Globus pallidus (tissue), 1 donor: Measurements from ENCODE around the gene ETFA.
"Not testable (repeated sequence)": the region's sequence is repeated elsewhere in the genome, so short reads cannot be mapped to it uniquely, and the experiment has no call there.

Experiments
- DNase-seq: peaks from one replicate; pipeline ENCODE4 v3.0.0-alpha.2; 2015; ENCODE audit warnings: low spot score

ETFA gene

DNA sequence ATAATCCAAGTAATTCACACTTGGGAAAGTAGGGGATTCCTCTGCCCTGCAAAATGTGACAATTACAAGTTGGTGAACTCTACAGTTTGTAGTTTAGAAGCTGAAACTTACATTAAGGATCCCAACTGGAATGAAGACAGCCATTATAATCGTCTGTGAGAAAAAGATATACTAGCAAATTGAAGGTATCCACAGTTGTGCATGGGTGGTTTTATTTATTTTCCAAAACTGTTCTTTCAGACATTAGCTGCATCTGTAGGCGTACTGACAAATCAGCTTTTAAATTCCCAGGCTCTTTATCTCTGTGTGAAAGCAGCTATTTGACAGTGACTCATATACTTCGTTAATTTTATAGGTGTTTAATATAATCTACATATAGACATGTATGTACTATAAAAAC is 12.8 kb upstream of the ETFA start:
- no peak for DNase-seq

DNA sequence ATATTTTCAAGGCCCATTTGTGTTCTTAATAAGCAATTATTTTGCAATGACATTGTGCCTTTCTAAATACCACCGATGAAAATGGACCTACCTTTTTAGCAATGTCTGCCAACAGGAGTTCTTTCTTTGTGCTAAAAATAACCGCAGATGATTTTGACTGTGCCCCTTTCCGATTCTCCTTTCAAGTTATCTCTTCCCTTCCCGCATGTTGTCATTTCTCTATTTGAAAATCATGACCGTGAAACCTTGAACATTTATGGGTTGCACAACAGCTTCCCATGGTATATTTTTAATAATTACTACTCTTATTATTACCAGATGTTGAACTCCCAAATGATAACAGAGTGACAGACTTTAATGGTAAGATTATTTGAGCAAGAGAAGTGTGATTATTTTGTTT is 10.3 kb upstream of the ETFA start:
- DNase-seq: no peak

DNA sequence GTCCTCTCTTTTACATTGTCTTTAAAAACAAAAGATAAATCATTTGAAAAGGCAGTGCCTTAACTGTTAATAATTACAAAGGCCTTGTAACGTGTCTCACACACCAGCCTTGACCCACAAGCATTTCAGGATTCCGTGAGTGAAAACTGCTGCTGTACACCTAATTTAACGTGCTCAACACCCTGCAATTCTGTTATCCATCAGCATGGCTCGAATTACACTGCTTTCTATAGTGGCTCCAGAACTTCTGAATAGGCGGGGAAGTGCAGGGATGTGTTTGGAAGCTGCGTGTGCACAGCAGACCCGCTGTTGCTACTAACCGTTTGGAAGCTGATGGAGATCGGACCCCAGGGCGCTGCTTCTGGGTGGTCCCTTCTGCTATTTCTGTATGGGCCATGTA is 9.9 kb upstream of the ETFA start:
- DNase-seq: no peak

DNA sequence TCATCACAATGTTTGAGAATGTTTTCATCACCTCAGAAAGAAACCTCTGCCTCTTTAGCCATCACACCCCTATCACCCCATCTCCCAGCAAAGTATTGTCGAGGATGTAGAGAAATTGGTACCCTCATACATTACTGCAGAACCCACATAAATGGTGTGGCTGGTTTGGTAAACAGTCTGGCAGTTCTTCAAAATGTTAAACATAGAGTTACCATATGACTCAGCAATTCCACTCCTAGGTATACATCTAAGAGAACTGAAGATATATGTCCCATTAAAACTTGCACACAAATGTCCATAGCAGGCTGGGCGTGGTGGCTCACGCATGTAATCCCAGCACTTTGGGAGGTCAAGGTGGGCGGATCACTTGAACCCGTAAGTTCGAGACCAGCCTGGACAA is 8.7 kb upstream of the ETFA start:
- no peak for DNase-seq

DNA sequence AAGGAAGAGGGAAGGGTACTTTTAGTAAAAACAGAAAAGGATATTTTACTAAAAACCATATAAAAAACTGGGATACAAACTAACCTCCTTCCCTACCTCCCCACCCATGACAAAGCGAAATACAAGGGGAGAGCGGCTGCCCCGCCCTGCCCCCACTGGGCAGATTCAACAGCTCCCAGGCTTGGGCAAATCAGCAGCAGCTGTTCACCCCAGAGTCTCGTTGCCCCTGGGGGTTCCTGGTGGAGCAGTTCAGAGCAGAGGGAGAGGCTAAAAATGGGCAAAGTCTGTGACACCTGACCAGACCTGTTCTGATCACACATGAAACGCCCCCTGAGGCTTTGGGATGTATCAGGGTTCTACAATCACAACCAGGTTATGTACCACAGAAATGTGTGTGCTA is 2.5 kb upstream of the ETFA start:
- DNase-seq: no peak

DNA sequence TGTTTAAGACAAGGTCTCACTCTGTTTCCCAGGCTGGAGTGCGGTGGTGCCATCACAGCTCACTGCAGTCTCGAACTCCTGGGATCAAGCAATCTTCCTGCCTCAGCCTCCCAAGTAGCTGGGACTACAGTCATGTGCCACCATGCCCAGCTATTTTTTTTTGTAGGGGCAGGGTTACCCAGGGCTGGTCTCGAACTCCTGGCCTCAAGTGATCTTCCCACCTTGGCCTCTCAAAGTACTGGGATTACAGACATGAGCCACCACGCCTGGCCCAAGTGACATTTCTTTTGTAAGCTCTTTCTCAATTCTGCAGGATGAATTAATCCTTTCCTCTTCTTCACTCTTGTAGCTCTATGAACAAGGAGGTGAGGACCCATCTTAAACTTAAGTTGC is 1.9 kb upstream of the ETFA start:
- not testable (repeated sequence) for DNase-seq

DNA sequence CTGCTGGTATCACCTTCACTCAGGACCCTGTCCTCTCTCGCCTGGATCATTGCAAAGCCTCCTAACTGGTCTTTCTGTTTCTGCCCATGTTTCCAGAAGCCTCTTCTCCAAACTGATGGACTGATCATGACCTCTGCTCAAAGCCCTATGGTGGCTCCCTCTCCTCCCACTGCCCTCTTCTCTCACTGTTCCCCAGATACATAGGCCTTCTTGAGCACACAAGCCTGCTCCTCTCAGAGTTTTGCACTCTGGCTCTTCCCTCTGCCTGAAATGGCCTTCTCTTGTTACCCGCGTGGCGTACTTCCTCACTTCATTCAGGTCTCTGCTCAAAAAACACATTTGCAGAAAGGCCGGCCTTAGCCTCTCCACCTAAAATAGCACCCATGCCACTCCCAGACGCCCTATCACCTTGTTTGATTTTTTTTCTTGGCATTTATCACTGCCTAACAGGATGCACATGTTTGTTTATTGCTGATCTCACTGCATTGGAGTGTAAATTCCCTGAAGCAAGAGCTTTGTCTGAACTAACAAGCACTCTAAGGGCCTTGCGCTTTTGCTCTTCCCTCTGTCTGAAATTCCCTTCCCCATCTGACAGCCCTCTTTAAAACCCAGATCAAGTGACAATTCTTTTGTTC is 1.4 kb upstream of the ETFA start:
- no peak for DNase-seq

DNA sequence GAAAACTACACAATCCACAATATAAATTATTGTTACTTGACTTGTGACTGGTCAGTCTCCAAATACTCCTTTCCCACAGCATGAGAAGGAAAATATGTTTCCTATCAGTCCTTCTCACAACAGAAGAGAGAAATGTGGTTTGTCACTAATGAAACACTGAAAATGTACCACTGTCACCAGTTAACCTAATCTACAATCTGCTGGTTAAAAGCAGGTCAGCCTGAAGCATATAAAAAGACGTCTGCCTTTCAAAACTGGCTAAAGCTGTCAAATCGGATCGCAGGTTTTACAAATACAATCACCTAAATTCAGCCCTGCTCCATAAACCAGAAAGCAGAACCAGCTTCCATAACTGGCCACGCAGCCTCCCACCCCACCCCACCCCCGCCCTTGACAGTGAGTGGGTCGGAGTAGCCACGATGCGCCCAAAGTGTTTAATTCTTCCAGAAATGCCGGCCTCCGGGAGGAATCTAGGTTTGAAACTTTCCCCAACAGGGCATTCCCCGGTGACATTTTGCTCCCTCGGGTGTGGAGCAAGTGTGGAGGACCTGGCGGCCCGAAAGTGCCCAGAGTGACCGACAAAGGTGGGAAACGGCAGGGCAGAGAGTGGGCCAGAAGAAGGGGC is 682 bp downstream of the ETFA start:
- DNase-seq: peak; percentile 31

DNA sequence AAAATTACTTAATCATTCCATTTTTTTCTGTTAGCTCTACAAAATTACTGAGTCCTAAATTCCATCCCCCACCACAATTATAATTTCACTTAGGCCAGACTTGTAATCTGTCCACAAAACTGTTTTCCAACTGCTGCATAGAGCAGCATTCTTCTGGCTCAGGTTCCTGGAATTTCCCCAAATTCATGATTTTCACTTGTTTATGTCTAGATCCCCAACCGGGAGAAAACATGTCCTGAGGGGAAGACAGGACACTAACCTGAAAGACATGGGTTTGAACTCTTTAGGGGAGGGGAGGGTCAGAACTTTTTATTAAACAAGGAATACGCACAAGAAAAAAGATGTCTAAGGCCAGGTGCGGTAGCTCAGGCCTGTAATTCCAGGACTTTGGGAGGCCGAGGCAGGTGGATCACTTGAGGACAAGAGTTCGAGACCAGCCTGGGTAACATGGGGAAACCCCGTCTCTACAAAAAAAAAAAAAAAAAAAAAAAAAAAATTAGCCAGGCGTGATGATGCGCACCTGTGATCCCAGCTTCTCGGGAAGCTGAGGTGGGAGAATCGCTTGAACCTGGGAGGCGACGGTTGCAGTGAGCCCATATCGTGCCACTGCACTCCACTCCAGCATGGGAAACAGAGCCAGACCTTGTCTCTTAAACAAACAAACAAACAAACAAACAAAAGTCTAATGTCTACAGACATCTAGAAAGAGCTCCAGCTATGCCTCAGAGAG is 1.5 kb downstream of the ETFA start:
- no peak for DNase-seq

DNA sequence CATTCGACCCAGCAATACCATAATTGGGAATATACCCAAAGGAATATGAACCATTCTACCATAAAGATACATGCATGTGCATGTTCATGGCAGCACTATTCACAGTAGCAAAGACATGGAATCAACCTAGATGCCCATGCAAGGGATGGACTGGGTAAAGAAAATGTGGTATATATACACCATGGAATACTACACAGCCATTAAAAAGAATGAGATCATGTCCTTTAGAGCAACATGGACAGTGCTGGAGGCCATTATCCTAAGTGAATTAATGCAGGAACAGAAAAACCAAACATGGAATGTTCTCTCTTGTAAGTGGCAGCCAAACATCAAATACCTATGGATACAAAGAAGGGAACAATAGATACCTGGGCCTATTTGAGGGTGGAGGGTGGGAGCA is 7.4 kb downstream of the ETFA start:
- no peak for DNase-seq

DNA sequence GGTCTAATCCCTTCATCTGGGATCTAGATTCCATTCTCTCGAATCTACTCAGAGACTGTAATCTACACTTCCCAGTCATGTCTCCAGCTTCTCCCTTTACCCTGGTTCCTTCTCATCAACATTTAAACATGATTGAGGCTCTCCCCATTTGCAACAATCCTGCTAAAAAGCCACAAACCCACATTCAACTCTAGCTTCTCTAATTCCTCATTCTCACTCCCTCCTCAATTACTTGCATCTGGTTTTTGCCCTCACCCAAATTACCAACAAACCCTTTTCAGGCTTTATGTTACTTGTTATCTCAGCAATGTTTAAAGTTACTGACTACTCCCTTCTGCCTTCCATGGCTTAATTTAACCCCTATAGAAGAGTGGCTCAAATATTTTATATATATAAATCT is 11.5 kb downstream of the ETFA start:
- DNase-seq: no peak

DNA sequence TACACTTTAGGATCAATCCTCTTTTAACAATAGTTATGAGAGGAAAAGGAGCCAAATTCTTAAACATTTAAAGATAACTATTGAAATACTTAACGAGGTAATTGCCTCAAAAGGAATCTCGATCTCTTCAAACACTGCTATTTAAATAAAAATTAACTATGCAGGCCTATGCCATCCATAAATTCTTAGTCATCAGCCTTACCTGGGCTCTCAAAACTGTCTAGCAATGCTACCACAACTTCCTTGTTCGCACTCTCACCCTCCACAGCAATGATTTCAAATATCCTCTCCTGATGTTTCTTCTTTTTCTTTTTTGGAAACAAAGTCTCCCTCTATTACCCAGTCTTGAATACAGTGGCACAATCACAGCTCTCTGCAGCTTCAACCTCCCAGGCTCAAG is 12.3 kb downstream of the ETFA start:
- no peak for DNase-seq

DNA sequence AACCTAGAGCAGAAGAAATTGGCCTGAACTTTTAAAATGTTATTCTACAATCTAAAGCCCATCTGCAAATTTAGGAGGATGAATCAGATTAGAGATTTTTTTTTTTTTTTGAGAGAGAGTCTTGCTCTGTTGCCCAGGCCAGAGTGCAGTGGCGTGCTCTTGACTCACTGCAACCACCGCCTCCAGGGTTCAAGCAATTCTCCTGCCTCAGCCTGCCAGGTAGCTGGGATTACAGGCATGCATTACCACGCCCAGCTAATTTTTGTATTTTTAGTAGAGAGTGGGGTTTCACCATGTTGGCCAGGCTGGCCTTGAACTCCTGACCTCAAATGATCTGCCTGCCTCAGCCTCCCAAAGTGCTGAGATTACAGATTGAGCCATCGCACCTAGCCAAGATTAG is 13.3 kb downstream of the ETFA start:
- not testable (repeated sequence) for DNase-seq

DNA sequence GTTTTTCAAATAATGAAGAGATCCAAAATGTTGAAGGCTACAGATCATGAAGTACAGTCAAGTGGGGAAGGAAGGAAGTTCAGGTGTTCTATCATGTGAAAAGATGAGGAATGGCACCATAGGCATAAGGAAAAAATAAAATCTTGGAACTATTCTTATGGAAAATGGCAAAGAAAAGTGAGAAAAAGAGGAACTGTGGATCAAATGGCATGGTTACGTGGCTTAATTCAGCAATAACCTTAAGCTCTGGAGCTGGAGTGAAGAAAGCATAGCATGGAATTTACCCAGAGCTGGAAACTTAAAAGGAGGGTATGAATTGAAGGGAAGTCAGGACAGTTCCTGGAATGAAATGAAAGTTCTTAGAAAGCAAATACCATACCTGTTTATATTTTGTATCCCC is 14.4 kb downstream of the ETFA start:
- DNase-seq: no peak

DNA sequence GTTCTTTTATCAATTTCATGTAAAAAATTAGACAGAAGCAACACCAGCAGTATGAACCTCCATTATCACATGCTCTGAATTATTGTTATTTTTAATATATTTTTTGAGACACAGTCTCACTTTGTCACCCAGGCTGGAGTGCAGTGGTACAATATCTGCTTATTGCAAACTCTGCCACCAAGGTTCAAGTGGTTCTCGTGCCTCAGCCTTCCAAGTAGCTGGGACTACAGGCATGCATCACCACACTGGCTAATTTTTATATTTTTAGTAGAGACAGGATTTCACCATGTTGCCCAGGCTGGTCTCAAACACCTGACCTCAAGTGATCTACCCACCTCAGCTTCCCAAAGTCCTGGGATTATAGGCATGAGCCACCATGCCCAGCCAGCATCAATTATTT is 16.8 kb downstream of the ETFA start:
- not testable (repeated sequence) for DNase-seq

DNA sequence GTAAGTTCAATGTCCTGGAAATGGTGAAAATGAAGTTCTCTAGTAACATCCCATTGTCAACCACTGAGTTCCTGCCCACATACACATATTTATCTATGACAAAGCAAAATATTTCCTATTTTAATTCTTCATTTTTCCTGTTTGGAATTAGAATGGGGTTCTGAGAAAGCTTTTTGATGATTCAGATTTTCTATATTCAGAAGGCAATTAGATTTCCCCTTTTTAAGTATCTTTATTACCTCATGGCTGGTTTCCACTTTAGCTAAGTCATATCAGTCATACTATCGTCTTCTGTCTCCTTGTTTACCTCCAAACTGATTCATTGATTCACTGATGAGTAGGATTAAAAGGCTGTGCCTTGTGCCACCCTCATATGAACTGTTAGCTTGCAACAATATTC is 17.9 kb downstream of the ETFA start:
- no peak for DNase-seq

DNA sequence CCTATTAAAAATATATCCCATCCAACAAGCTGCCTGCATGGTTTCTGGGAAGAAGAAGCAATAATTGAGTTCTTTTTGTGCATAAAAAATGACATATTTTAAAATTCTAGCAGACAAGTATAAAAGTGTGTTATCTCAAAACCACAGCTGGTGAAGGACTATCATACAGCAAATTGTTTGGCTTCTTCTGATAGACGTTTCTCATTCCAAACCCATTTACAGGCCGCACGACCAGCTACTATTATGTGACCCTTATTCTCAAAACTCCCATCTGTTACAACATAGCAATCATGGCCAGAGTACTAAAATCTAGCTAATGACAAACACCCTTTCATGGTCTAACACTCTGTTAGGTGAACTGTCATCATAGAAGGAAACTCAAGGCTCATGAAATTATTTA is 21.7 kb downstream of the ETFA start:
- no peak for DNase-seq

DNA sequence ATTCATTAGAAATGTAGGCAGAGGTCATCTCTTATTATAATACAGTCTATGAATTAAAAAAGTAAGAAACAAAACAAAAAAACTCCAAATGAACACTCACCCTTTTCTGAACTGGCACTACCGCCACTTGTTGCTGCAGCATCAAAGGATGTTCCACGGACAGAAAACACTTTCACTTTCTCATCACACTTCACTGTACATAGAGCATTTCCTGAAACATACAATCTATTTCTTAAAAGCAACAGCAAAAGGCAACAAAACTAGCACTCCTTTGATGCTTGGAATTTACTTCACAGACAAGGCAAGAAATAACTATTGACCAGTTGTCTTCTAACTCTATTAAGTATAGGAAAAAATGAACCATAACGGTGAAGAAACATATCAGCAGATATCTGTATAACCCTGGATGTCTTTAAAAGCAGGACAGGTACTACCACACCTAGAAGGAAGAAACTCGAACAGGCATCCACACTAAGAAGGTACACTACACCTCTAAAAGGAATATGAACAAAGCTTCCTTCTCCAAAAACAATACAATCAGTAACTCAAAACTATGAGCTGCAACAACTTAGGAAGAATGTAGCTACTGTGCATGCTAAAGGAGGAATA is 24.9 kb downstream of the ETFA start:
- DNase-seq: no peak

DNA sequence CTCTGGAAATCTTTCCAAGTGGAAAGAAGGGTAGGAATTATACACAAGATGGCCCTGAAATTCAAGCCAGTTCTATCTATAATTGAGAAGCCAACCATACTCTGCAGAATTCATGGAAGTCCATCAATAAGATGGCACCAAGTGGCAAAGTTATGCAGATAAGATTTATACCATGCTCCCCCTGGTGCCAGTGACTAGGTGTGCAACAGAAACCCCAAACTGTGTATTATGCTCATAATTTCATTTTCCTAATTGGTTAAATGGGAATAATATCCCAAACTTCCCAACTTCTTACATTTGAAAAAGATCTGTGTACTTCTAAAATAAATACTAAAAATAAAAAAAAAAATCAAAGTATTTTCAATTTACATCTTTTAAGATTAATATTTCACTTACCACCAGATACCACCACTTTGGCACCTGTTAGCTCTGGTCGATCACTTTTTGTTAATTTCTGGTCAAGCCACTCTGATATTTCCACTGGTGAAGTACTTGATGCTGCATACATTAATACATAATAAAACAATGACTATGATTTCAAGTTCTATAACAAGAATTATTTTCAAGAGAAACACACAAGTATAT is 25.9 kb downstream of the ETFA start:
- DNase-seq: no peak

DNA sequence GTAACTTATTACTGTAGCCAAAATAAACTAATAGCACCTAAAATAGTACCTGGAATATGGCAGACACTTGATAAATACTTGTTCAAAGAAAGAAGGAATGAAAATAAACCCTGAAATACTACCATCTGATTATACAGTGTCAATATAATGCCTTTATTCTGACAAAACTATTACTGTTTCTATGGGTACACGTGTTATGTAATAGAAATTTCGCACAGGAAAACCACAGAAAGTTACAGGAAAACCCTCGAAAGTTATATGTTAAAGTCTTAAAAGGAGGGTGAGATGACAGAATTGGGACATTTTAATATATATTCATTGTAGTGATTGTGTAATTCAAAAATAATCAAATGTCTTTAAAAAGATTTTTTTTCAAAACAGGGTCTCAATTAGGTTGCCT is 28.8 kb downstream of the ETFA start:
- no peak for DNase-seq

DNA sequence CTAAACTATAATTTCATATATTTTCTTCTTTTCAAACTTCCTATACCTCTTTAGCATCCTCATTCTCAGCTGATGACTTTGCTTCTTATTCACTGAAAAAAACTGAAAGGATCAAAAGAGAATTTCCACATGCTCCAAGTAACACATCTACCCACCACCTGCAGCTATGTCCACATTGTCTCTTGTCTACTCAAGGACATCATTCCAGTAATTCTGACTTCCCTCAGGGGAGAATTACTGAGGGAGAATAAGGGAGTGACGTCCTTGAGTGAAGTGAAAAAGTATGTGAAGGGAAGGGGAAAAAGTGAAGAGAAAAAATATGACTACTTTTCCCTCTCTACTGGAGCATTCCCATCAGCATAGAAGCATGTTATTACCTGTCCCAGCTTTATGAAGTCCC is 32.6 kb downstream of the ETFA start:
- no peak for DNase-seq

DNA sequence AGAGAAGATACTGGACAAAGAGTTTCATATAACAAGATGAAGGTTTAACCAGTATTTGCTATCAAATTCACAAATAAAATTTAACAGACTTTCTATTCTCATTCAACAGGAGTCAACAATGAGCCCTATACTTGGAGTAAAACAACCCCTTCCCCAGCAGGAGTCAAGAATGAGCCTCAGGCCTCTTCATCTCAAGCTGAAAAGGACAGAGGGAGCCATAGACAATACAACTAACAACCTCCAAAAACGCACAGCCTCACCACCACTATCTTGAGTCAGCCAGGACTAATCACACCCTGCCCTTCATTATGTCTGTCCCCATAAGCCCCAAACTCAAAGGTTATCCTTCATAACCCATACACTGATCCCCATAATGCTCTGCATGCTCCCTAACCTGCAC is 36.4 kb downstream of the ETFA start:
- no peak for DNase-seq

DNA sequence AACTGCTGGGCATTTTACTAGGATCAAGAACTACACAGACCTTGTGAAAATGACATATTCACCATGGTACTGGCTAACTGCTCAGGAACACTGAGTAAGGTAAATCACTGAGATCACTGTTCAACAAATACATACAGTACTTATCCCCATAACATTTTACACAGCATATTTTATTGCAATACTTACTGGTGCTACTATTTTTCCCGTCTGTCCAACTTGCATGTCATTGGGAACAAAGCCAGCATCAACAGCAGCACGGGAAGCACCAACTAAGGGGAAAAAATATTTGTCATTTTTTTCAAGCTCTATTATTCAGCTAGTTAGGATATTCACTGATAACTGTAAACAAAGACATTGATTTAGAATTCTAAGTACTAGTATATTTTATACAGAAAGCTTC is 37.0 kb downstream of the ETFA start:
- DNase-seq: no peak
